Stomach (tissue), 9 donors: Measurements from ENCODE around the gene UAP1L1. TPM values are rescaled to one million over a fixed set of nuclear protein-coding genes. Genes with fewer than 3 reads are reported as not detected.

ENCODE experiments used
- DNase-seq, 2 donors: peaks; one replicate each; pipeline versions ENCODE4 v3.0.0 to v3.0.0-alpha.2; 2013 to 2019
- H3K27ac ChIP-seq, 5 donors: fragments of 200-600 bp in 4 of 5; sonication (generic) in 4 of 5; one replicate each; pipeline ENCODE4 v1.5.1; 2013 to 2019; ENCODE audit warnings: mild to moderate bottlenecking in 1 of 5, moderate library complexity in 1 of 5
- H3K27me3 ChIP-seq, 3 donors: fragments of 200-600 bp; sonication (generic); one replicate each; pipeline ENCODE4 v1.5.1; 2017 to 2019; ENCODE audit warnings: mixed run types in 1 of 3
- H3K36me3 ChIP-seq, 4 donors: fragments of 200-600 bp; sonication (generic); 1 replicate in 3 of 4; 2 replicates in 1 of 4; pipeline ENCODE4 v1.5.1; 2016 to 2019
- H3K4me1 ChIP-seq, 4 donors: fragments of 200-600 bp; sonication (generic); one replicate each; pipeline ENCODE4 v1.5.1; 2016 to 2019
- H3K4me3 ChIP-seq, 4 donors: fragments of 200-600 bp; sonication (generic) in 3 of 4; one replicate each; pipeline ENCODE4 v1.5.1; 2016 to 2019; ENCODE audit warnings: mild to moderate bottlenecking in 1 of 4
- H3K9me3 ChIP-seq, 4 donors: fragments of 200-600 bp; sonication (generic); one replicate each; pipeline ENCODE4 v1.5.1; 2016 to 2019
- CTCF ChIP-seq, 7 experiments: fragments of 450-650 bp in 4 of 7; fragments of 200-600 bp in 3 of 7; sonication (generic) in 3 of 7; IDR thresholded peaks; one replicate each; pipeline ENCODE4 v1.5.1; 2016 to 2019; ENCODE audit warnings: antibody characterized with exemption in 7 of 7, control low read depth in 2 of 7, mild to moderate bottlenecking in 1 of 7
- EP300 ChIP-seq: sonication (generic); formaldehyde crosslinking; IDR thresholded peaks from one replicate; pipeline ENCODE4 v1.6.1; 2017; ENCODE audit warnings: antibody characterized with exemption
- POLR2A ChIP-seq, 4 donors: fragments of 450-650 bp; IDR thresholded peaks; one replicate each; pipeline ENCODE4 v1.6.1; 2016; ENCODE audit warnings: antibody characterized with exemption in 4 of 4, control low read depth in 2 of 4, mild to moderate bottlenecking in 1 of 4, moderate library complexity in 1 of 4
- POLR2AphosphoS5 ChIP-seq, 3 donors: sonication (generic); formaldehyde crosslinking; IDR thresholded peaks; one replicate each; pipeline ENCODE4 v1.6.1; 2016; ENCODE audit warnings: antibody characterized with exemption in 3 of 3
- WGBS, 5 donors: extraction: QIAGEN DNeasy Blood & Tissue Kit in 3 of 5; methylation state at CpG; one replicate each; pipeline versions ENCODE4 v1.1.5 to v1.1.7; 2013 to 2018; 5-methylcytosine and 5-hydroxymethylcytosine counted together
- intact Hi-C: fragments of 100-400 bp; cut with DNase I; formaldehyde crosslinking; loops from one replicate; pipeline ENCODE4 v1.15.1; 2023; ENCODE audit warnings: low total_unique reads
- polyA plus RNA-seq, 3 donors: library from polyadenylated mRNA; stranded (reverse); fragments of 200-250 nt; gene quantifications; one replicate each; pipeline ENCODE4 v1.2.3, GENCODE V29; 2013
- total RNA-seq, 5 donors: library from RNA; depleted of rRNA; stranded (reverse); fragments of >200 nt; gene quantifications; one replicate each; pipeline versions ENCODE4 v1.1.0 to v1.2.3, GENCODE V29; 2014 to 2016
- donor health status: healthy with polysubstance abuse.
- donor health status: Bipolar disorder and iron deficiency.
- donor health status: healthy.

UAP1L1 gene
- total and polyA plus RNA-seq, 8 donors = 4.1 to 95.6 (median 6.8) TPM

GRCh38 chr9:137071282-137071681 is 6.0 kb upstream of the UAP1L1 start:
- no peak for DNase-seq
- H3K36me3 ChIP-seq = no peaks in the 10 kb centered on the region
- H3K27ac ChIP-seq = peak overlapping the region; percentile 79 to 84 (median 82)
- intact Hi-C loops = no loop called here
- H3K9me3 ChIP-seq = no peaks in the 10 kb centered on the region
- WGBS, 5 donors = 64 to 89% (median 75%) methylated on average over 1 to 2 of the region's 2 CpGs
- H3K27me3 ChIP-seq = peaks cover 0 to 28% (median 11%) of the 10 kb centered on the region in 3 donors
- H3K4me3 ChIP-seq = peak overlapping the region in 3 of 4 donors; percentile 46 to 53 (median 48)
- peaks cover 21 to 51% (median 28%) of the 10 kb centered on the region in 4 donors for H3K4me1 ChIP-seq
- no peak for TF ChIP-seq CTCF (IDR thresholded peaks at IDR 0.05)
- TF ChIP-seq EP300 = no peak
- no peak for TF ChIP-seq POLR2A (IDR thresholded peaks at IDR 0.05)
- no peak for TF ChIP-seq POLR2AphosphoS5 (IDR thresholded peaks at IDR 0.05)

GRCh38 chr9:137073992-137074399 is 3.3 kb upstream of the UAP1L1 start:
- intact Hi-C loops = no loop called here
- Histone ChIP-seq H3K27me3 (peaks cover 0 to 40% (median 8%) of the 10 kb centered on the region in 3 donors), H3K9me3 (no peaks in the 10 kb centered on the region), H3K4me3 (no peak overlapping the region), H3K4me1 (peaks cover 35 to 53% (median 42%) of the 10 kb centered on the region in 4 donors), H3K27ac (no peak overlapping the region), H3K36me3 (peaks cover 0 to 5% (median 3%) of the 10 kb centered on the region in 4 donors)
- 72 to 81% (median 78%) methylated on average over 8 of the region's 8 CpGs for WGBS, 5 donors
- no peak for TF ChIP-seq POLR2AphosphoS5 (IDR thresholded peaks at IDR 0.05)
- TF ChIP-seq CTCF (IDR thresholded peaks at IDR 0.05) = no peak
- TF ChIP-seq EP300 = no peak
- peak in 1 of 2 donors; percentile 31 for DNase-seq

GRCh38 chr9:137074657-137075274 is 2.6 kb upstream of the UAP1L1 start:
- no peaks in the 10 kb centered on the region for H3K9me3 ChIP-seq
- TF ChIP-seq POLR2AphosphoS5 (IDR thresholded peaks at IDR 0.05) (no peak), EP300 (no peak), CTCF (IDR thresholded peaks at IDR 0.05) (no peak), POLR2A (IDR thresholded peaks at IDR 0.05) (no peak)
- no peak overlapping the region for H3K27ac ChIP-seq
- WGBS, 5 donors = 55 to 79% (median 70%) methylated on average over 12 of the region's 12 CpGs
- peak in 1 of 2 donors; percentile 12 for DNase-seq
- peaks cover 2 to 13% (median 11%) of the 10 kb centered on the region in 4 donors for H3K36me3 ChIP-seq
- peaks cover 34 to 53% (median 42%) of the 10 kb centered on the region in 4 donors for H3K4me1 ChIP-seq
- no peak overlapping the region for H3K4me3 ChIP-seq
- intact Hi-C loops = no loop called here
- peaks cover 0 to 36% (median under 1%) of the 10 kb centered on the region in 3 donors for H3K27me3 ChIP-seq

GRCh38 chr9:137075275-137075775 is 2.0 kb upstream of the UAP1L1 start:
- 81 to 90% (median 85%) methylated on average over 12 of the region's 12 CpGs for WGBS, 5 donors
- Histone ChIP-seq H3K9me3 (no peaks in the 10 kb centered on the region), H3K4me1 (peaks cover 29 to 49% (median 44%) of the 10 kb centered on the region in 4 donors), H3K4me3 (no peak overlapping the region), H3K36me3 (peaks cover 7 to 19% (median 17%) of the 10 kb centered on the region in 4 donors), H3K27ac (no peak overlapping the region), H3K27me3 (peaks cover 0 to 31% (median 0%) of the 10 kb centered on the region in 3 donors)
- TF ChIP-seq CTCF (IDR thresholded peaks at IDR 0.05) (no peak), EP300 (no peak), POLR2AphosphoS5 (IDR thresholded peaks at IDR 0.05) (no peak), POLR2A (IDR thresholded peaks at IDR 0.05) (no peak)
- intact Hi-C loops = no loop called here
- peak in 1 of 2 donors; percentile 1 for DNase-seq
